ENCODE data around the gene XPO5. TPM values are rescaled to one million over a fixed set of nuclear protein-coding genes. Genes with fewer than 3 reads are reported as not detected.

XPO5 gene
- 33.9 and 66.2 TPM in 2 replicates for total RNA-seq

- peaks cover 25% of the 10 kb centered on the region for H3K36me3 ChIP-seq (ENCODE audit: insufficient read depth, low read length)
- H2AFZ ChIP-seq (ENCODE audit: low read length): peak within 1 kb of the TSS; percentile 97
- peaks cover 13% of the 10 kb centered on the region for H4K20me1 ChIP-seq (ENCODE audit: insufficient read depth, low read length)
- no peak for TF ChIP-seq CTCF (IDR thresholded peaks at IDR 0.05; ENCODE audit: extremely low read depth, low read depth, low read length)
- H3K4me2 ChIP-seq (ENCODE audit: insufficient read depth, low read length): peak within 1 kb of the TSS; percentile 93
- H3K9me3 ChIP-seq (ENCODE audit: low read depth, low read length): no peaks in the 10 kb centered on the region
- no peaks in the 10 kb centered on the region for H3K27me3 ChIP-seq (ENCODE audit: insufficient read depth, low read length)
- peaks cover 82% of the 10 kb centered on the region for H3K79me2 ChIP-seq (ENCODE audit: insufficient read depth, low read length)
- peak; percentile 99 for DNase-seq (ENCODE audit: insufficient read length, low spot score, missing footprints)
- H3K27ac ChIP-seq (ENCODE audit: low read depth, low read length): peak within 1 kb of the TSS; percentile 71
- peaks cover 18% of the 10 kb centered on the region for H3K4me1 ChIP-seq (ENCODE audit: insufficient read depth, low read length)
- H3K4me3 ChIP-seq (ENCODE audit: insufficient read depth, low read length): peak within 1 kb of the TSS; percentile 98
These were observed at the start of gene XPO5, which contains the start of gene POLH for GRCh38 chr6:43575772-43576551. TSS of gene XPO5 (minus strand) at chr6:43576038. CDS start at chr6:43575864, 174 bp downstream. TSS of gene POLH (plus strand) at chr6:43576185. CDS start at chr6:43582320, 6,135 bp downstream.

DNA sequence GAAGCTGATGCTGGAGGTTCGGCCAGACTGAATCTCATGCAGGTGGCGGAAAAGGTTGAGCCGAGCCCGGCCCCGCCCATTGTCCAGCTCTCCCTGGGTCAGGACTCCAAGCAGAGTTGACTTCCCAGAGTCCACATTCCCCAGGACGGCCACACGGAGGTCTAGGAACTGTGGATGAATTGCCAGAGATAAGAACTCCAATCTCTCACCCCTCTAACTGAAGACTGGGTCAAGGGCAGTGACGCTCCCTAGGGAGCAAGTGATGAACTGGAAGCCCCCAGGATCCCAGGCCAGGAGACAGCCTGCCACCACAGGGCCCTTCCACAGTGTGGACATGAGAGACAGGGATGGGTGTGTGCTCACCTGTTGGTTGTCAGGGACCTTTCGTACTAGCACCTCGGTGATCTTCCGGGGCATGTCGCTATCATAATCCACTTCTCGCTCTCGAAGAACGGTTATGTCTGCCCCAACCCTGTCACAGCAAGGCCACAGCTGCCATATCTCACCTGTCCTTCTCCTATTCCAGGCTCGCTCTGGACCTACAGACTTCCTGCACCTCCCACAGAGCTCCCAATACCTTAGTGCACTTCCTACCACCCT lies 49.7 kb upstream of the XPO5 start:
- Histone ChIP-seq H3K27me3 (ENCODE audit: insufficient read depth, low read length) (no peaks in the 10 kb centered on the region), H4K20me1 (ENCODE audit: insufficient read depth, low read length) (no peaks in the 10 kb centered on the region), H3K9me3 (ENCODE audit: low read depth, low read length) (no peaks in the 10 kb centered on the region), H3K4me2 (ENCODE audit: insufficient read depth, low read length) (no peak overlapping the region), H3K36me3 (ENCODE audit: insufficient read depth, low read length) (peaks cover 60% of the 10 kb centered on the region), H2AFZ (ENCODE audit: low read length) (no peak overlapping the region), H3K27ac (ENCODE audit: low read depth, low read length) (peak overlapping the region; percentile 88), H3K4me1 (ENCODE audit: insufficient read depth, low read length) (peaks cover 23% of the 10 kb centered on the region), H3K4me3 (ENCODE audit: insufficient read depth, low read length) (no peak overlapping the region), H3K79me2 (ENCODE audit: insufficient read depth, low read length) (peaks cover 53% of the 10 kb centered on the region)
- no peak for TF ChIP-seq CTCF (IDR thresholded peaks at IDR 0.05; ENCODE audit: extremely low read depth, low read depth, low read length)
- no peak for DNase-seq (ENCODE audit: insufficient read length, low spot score, missing footprints)

GRCh38 chr6:43624786-43625288 lies 49.0 kb upstream of the XPO5 start:
- no peak for TF ChIP-seq CTCF (IDR thresholded peaks at IDR 0.05; ENCODE audit: extremely low read depth, low read depth, low read length)
- Histone ChIP-seq H2AFZ (ENCODE audit: low read length) (no peak overlapping the region), H3K27me3 (ENCODE audit: insufficient read depth, low read length) (no peaks in the 10 kb centered on the region), H3K27ac (ENCODE audit: low read depth, low read length) (no peak overlapping the region), H3K9me3 (ENCODE audit: low read depth, low read length) (no peaks in the 10 kb centered on the region), H3K4me3 (ENCODE audit: insufficient read depth, low read length) (no peak overlapping the region), H3K4me1 (ENCODE audit: insufficient read depth, low read length) (peaks cover 19% of the 10 kb centered on the region), H3K36me3 (ENCODE audit: insufficient read depth, low read length) (peaks cover 66% of the 10 kb centered on the region), H4K20me1 (ENCODE audit: insufficient read depth, low read length) (no peaks in the 10 kb centered on the region), H3K4me2 (ENCODE audit: insufficient read depth, low read length) (no peak overlapping the region), H3K79me2 (ENCODE audit: insufficient read depth, low read length) (peaks cover 53% of the 10 kb centered on the region)
- DNase-seq (ENCODE audit: insufficient read length, low spot score, missing footprints): no peak

Measured in osteoblast (primary cell).